DMS153 (cell line): Measurements from ENCODE around the gene MEA1.
A peak's percentile ranks its signal among the peaks of the same experiment; 100 is the strongest.
"Not testable (repeated sequence)": the region's sequence is repeated elsewhere in the genome, so short reads cannot be mapped to it uniquely, and the experiment has no call there.

ENCODE experiments used
- DNase-seq: peaks from one replicate; lab custom pipeline; 2025; lab: John Stamatoyannopoulos, UW

MEA1 gene

GRCh38 chr6:43009124-43009523 lies 4.6 kb downstream of the MEA1 start:
- no peak for DNase-seq

- DNase-seq: no peak
These were observed 6.6 kb downstream of the MEA1 start for GRCh38 chr6:43007126-43007525.

GRCh38 chr6:43006251-43006650 lies 7.5 kb downstream of the MEA1 start:
- no peak for DNase-seq

GRCh38 chr6:43005844-43006243 lies 7.9 kb downstream of the MEA1 start:
- no peak for DNase-seq

GRCh38 chr6:43001843-43002242 lies 11.9 kb downstream of the MEA1 start:
- DNase-seq: no peak

GRCh38 chr6:42998205-42998604 lies 15.5 kb downstream of the MEA1 start:
- DNase-seq: not testable (repeated sequence)

GRCh38 chr6:42996513-42996912 lies 17.2 kb downstream of the MEA1 start:
- DNase-seq: no peak

GRCh38 chr6:42993445-42993844 lies 20.3 kb downstream of the MEA1 start:
- no peak for DNase-seq

- DNase-seq: no peak
These were observed 23.8 kb downstream of the MEA1 start for GRCh38 chr6:42989923-42990322.

GRCh38 chr6:42988486-42989020 lies 25.2 kb downstream of the MEA1 start:
- DNase-seq: no peak

- no peak for DNase-seq
These were observed 26.0 kb downstream of the MEA1 start for GRCh38 chr6:42987533-42988451.

GRCh38 chr6:42984924-42985475 lies 28.7 kb downstream of the MEA1 start:
- no peak for DNase-seq

- DNase-seq: peak; percentile 99
These were observed 29.5 kb downstream of the MEA1 start, which contains the start of gene PPP2R5D for GRCh38 chr6:42984001-42984923. TSS of gene PPP2R5D (plus strand) at chr6:42984570. CDS start at chr6:42984678, 108 bp downstream.

- no peak for DNase-seq
These were observed 31.9 kb downstream of the MEA1 start for GRCh38 chr6:42981836-42982235.

- DNase-seq: no peak
These were observed 34.1 kb downstream of the MEA1 start for GRCh38 chr6:42979523-42980177.

GRCh38 chr6:42978839-42979522 lies 34.8 kb downstream of the MEA1 start, which contains the start of gene PEX6:
TSS of gene PEX6 (minus strand) at chr6:42979181. CDS start at chr6:42979150, 31 bp downstream.
- peak; percentile 73 for DNase-seq

- no peak for DNase-seq
These were observed 35.3 kb downstream of the MEA1 start for GRCh38 chr6:42978487-42978838.

- no peak for DNase-seq
These were observed 38.7 kb downstream of the MEA1 start for GRCh38 chr6:42974919-42975505.

GRCh38 chr6:42973926-42974325 lies 39.8 kb downstream of the MEA1 start:
- no peak for DNase-seq

GRCh38 chr6:42971746-42972327 lies 41.9 kb downstream of the MEA1 start:
- DNase-seq: no peak
